22Rv1 (cell line): Measurements from ENCODE around the gene RPUSD1.

Experiments used
- ZFX ChIP-seq: fragments of 450-650 bp; IDR thresholded peaks from 2 replicates; pipeline ENCODE4 v1.6.1; 2017; ENCODE audit warnings: antibody characterized with exemption, borderline replicate concordance
- TF ChIP-seq, protein P1 (sequence below): fragments of 450-650 bp; IDR thresholded peaks from 2 replicates; pipeline ENCODE4 v1.5.1; 2017; ENCODE audit warnings: mild to moderate bottlenecking

DNA sequence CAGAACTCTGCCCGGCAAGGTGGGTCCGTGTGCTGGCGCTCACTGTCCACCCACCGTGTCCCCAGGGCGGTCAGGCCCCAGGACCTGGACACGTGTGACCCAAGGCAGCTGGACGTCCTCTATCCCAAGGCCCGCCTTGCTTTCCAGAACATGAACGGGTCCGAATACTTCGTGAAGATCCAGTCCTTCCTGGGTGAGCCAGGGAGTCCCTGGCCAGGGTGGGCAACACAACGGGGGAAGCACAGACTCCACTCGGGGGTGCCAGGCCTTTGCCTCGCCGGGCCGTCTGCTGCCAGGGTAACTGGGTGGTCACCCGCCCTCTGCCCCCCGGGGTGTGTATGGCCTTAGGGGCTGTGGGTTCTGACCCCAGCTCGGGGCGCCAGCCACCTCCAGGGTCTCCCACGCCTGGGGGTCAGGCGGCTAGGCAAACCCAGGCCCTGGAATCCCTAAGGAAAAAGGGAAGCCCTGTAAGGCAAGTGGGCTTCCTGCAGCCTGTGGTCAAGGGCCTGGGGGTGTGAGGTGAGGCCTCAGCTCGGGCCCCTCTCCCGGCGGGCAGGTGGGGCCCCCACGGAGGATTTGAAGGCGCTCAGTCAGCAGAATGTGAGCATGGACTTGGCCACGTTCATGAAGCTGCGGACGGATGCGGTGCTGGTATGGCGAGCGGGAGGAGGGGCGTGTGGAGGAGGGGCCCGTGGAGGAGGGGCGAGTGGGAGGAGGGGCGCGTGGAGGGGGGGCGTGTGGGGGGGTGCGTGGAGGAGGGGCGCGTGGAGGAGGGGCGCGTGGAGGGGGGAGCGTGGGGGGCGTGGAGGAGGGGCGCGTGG, 21.2 kb downstream of the RPUSD1 start:
- TF ChIP-seq, protein P1, sequence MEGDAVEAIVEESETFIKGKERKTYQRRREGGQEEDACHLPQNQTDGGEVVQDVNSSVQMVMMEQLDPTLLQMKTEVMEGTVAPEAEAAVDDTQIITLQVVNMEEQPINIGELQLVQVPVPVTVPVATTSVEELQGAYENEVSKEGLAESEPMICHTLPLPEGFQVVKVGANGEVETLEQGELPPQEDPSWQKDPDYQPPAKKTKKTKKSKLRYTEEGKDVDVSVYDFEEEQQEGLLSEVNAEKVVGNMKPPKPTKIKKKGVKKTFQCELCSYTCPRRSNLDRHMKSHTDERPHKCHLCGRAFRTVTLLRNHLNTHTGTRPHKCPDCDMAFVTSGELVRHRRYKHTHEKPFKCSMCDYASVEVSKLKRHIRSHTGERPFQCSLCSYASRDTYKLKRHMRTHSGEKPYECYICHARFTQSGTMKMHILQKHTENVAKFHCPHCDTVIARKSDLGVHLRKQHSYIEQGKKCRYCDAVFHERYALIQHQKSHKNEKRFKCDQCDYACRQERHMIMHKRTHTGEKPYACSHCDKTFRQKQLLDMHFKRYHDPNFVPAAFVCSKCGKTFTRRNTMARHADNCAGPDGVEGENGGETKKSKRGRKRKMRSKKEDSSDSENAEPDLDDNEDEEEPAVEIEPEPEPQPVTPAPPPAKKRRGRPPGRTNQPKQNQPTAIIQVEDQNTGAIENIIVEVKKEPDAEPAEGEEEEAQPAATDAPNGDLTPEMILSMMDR = no peak
- no peak for TF ChIP-seq ZFX
